GM12878 (cell line): ENCODE data around the gene ITPRIPL2. TPM values are rescaled to one million over a fixed set of nuclear protein-coding genes. Genes with fewer than 3 reads are reported as not detected.
A peak's percentile ranks its signal among the peaks of the same experiment; 100 is the strongest.

ENCODE experiments used
- ATAC-seq: fragments of 200-7000 bp; cut with Tn5 transposase; 3 replicates; pipeline ENCODE4 v1.9.1; 2020; ENCODE audit warnings: mild to moderate bottlenecking, moderate library complexity
- BruUV-seq: library from RNA; stranded (reverse); fragments of 400-500 nt; replicated peaks from 2 replicates; lab custom pipeline; 2021; lab: Mats Ljungman, UMichigan
- CTCF ChIA-PET: fragments of 300-600 bp; sonication (Branson Sonifier 250); formaldehyde crosslinking; extraction: SDS; loops from one replicate; lab custom pipeline; 2021; ENCODE audit warnings: inconsistent platforms; lab: Yijun Ruan, JAX
- POLR2A ChIA-PET: fragments of 350-600 bp; formaldehyde crosslinking; extraction: SDS; loops from one replicate; lab custom pipeline; 2021; ENCODE audit warnings: inconsistent platforms; lab: Charles Lee
- RAD21 ChIA-PET: fragments of 300-600 bp; sonication (Branson Sonifier 250); formaldehyde crosslinking; loops from one replicate; lab custom pipeline; 2023; ENCODE audit warnings: antibody characterized with exemption; ENCODE audit not compliant: unreplicated experiment; lab: Charles Lee
- SMC1A ChIA-PET: fragments of 300-600 bp; sonication (Branson Sonifier 250); formaldehyde crosslinking; loops from one replicate; lab custom pipeline; 2023; ENCODE audit not compliant: unreplicated experiment, uncharacterized antibody; lab: Charles Lee
- DNase-seq: peaks from one replicate; pipeline ENCODE4 v3.0.0-alpha.2; 2011; ENCODE audit warnings: low read depth, low spot score
- FAIRE-seq: peaks from 3 replicates; lab custom pipeline; 2011; peaks lifted over from hg19 to GRCh38; lab: Jason Lieb, UNC
- H2AFZ ChIP-seq: 2 replicates; pipeline ENCODE4 v1.6.0; 2011; ENCODE audit warnings: low read depth, low read length, control low read depth; ENCODE audit not compliant: control insufficient read depth
- H3K27ac ChIP-seq: 2 replicates; pipeline ENCODE4 v1.5.1; 2011; ENCODE audit warnings: control low read depth; ENCODE audit not compliant: control insufficient read depth, insufficient read depth
- H3K27me3 ChIP-seq, 2 experiments: replicated peaks in 1 of 2; 2 replicates each; pipeline versions ENCODE4 v1.6.0 to v1.6.1; 2011; ENCODE audit warnings: low read length in 1 of 2; ENCODE audit not compliant: control insufficient read depth in 2 of 2, insufficient read depth in 2 of 2
- H3K36me3 ChIP-seq, 2 experiments: 2 replicates each; pipeline ENCODE4 v1.5.1; 2011; ENCODE audit warnings: low read length in 1 of 2; ENCODE audit not compliant: control insufficient read depth in 2 of 2, insufficient read depth in 2 of 2
- H3K4me1 ChIP-seq: 2 replicates; pipeline ENCODE4 v1.6.1; 2011; ENCODE audit warnings: mild to moderate bottlenecking, low read length, moderate library complexity, mixed read lengths; ENCODE audit not compliant: control insufficient read depth, insufficient read depth
- H3K4me2 ChIP-seq: 2 replicates; pipeline ENCODE4 v1.6.0; 2011; ENCODE audit warnings: control low read depth; ENCODE audit not compliant: control insufficient read depth, insufficient read depth
- H3K4me3 ChIP-seq: fragments of 200-600 bp; sonication (generic); 2 replicates; pipeline ENCODE4 v1.5.1; 2016
- H3K79me2 ChIP-seq: 2 replicates; pipeline ENCODE4 v1.6.0; 2011; ENCODE audit warnings: low read length; ENCODE audit not compliant: control insufficient read depth, insufficient read depth
- H3K9ac ChIP-seq: 2 replicates; pipeline ENCODE4 v1.8.0; 2011; ENCODE audit warnings: low read length, control low read depth, mixed read lengths; ENCODE audit not compliant: control insufficient read depth, insufficient read depth
- H3K9me3 ChIP-seq: replicated peaks from 3 replicates; pipeline ENCODE4 v1.5.1; 2011; ENCODE audit warnings: mild to moderate bottlenecking, low read length; ENCODE audit not compliant: control insufficient read depth, insufficient read depth
- H4K20me1 ChIP-seq: 2 replicates; pipeline ENCODE4 v1.6.0; 2011; ENCODE audit not compliant: control insufficient read depth, insufficient read depth
- ATF2 ChIP-seq: IDR thresholded peaks from 2 replicates; pipeline ENCODE4 v1.6.1; 2012; ENCODE audit warnings: low read length, inconsistent platforms
- BMI1 ChIP-seq: fragments of 450-650 bp; IDR thresholded peaks from 2 replicates; pipeline ENCODE4 v1.6.1; 2016; ENCODE audit warnings: mild to moderate bottlenecking, moderate library complexity, borderline replicate concordance
- E4F1 ChIP-seq: fragments of 450-650 bp; IDR thresholded peaks from 2 replicates; pipeline ENCODE4 v1.6.1; 2018; ENCODE audit warnings: borderline replicate concordance, mild to moderate bottlenecking; ENCODE audit not compliant: partially characterized antibody
- FOS ChIP-seq: IDR thresholded peaks from 3 replicates; pipeline ENCODE4 v1.6.1; 2011; ENCODE audit warnings: borderline replicate concordance; ENCODE audit not compliant: insufficient read length; ENCODE audit errors: extremely low read depth
- GABPA ChIP-seq: IDR thresholded peaks from 2 replicates; pipeline ENCODE4 v1.6.1; 2014; ENCODE audit warnings: antibody characterized with exemption, low read depth, mild to moderate bottlenecking, inconsistent platforms
- HSF1 ChIP-seq: fragments of 150-350 bp; IDR thresholded peaks from 2 replicates; pipeline ENCODE4 v1.6.1; 2014; ENCODE audit warnings: mild to moderate bottlenecking, low read depth, low read length
- IRF3 ChIP-seq: fragments of 450-650 bp; IDR thresholded peaks from 2 replicates; pipeline ENCODE4 v1.6.1; 2014; ENCODE audit warnings: mild to moderate bottlenecking
- NBN ChIP-seq: fragments of 450-650 bp; IDR thresholded peaks from 2 replicates; pipeline ENCODE4 v1.6.1; 2016
- PKNOX1 ChIP-seq: fragments of 450-650 bp; IDR thresholded peaks from 2 replicates; pipeline ENCODE4 v1.6.1; 2016; ENCODE audit warnings: mild to moderate bottlenecking
- USF1 ChIP-seq: IDR thresholded peaks from 2 replicates; pipeline ENCODE4 v1.6.1; 2011; ENCODE audit warnings: borderline replicate concordance, low read depth, mild to moderate bottlenecking, moderate library complexity, mixed read lengths, low read length; ENCODE audit not compliant: insufficient read depth; ENCODE audit errors: extremely low read length
- ZBED1 ChIP-seq: IDR thresholded peaks from 2 replicates; pipeline ENCODE4 v1.6.1; 2016; ENCODE audit warnings: borderline replicate concordance
- ZNF384 ChIP-seq: IDR thresholded peaks from 2 replicates; pipeline ENCODE4 v1.6.1; 2012; ENCODE audit warnings: low read depth, mild to moderate bottlenecking, low read length, improper control_type of control experiment, borderline replicate concordance
- WGBS: methylation state at CpG from one replicate; pipeline ENCODE4 v1.1.6; 2016; ENCODE audit warnings: low lambda C conversion rate; ENCODE audit not compliant: insufficient replicate concordance, insufficient coverage; ENCODE audit errors: missing lambda C conversion rate; 5-methylcytosine and 5-hydroxymethylcytosine counted together
- in situ Hi-C: fragments of 300-500 bp; cut with MboI; formaldehyde crosslinking; loops from 9 replicates; pipeline ENCODE4 v1.14.3; 2018; ENCODE audit warnings: mixed read lengths
- intact Hi-C: fragments of 100-400 bp; cut with micrococcal nuclease; formaldehyde crosslinking; loops from one replicate; pipeline ENCODE4 v1.14.2; 2022; ENCODE audit not compliant: unreplicated experiment
- polyA plus RNA-seq, 11 experiments: library from polyadenylated mRNA; depleted of rRNA in 4 of 11; unstranded in 6 of 11; stranded (reverse) in 5 of 11; fragments of >200 nt; fragmentation: Nextera tagmentation in 4 of 11; fragmentation: Illumina TruSeq in 1 of 11; extraction: Ambion mirVana in 4 of 11; extraction: Trizol in 1 of 11; gene quantifications; 1 replicate in 1 of 11; 2 replicates in 10 of 11; pipeline versions ENCODE4 v1.2.1 to v1.2.3, GENCODE V29; 2011 to 2016; ENCODE audit warnings: inconsistent platforms in 2 of 11, missing spikeins in 2 of 11, low read depth in 1 of 11
- total RNA-seq, 4 experiments: library from RNA; depleted of rRNA in 3 of 4; stranded (reverse); fragments of >200 nt in 3 of 4; fragmentation: Illumina TruSeq in 1 of 4; extraction: Trizol in 1 of 4; gene quantifications; 2 replicates each; pipeline versions ENCODE4 v1.2.1 to v1.2.3, GENCODE V29; 2013 to 2021

ITPRIPL2 gene
- total and polyA plus RNA-seq, 10 of the 15 experiments (the other 5 are each of a cell fraction or from before 2014, with no cell fraction given): 0.48 to 14.3 (median 3.5) TPM

GRCh38 chr16:19067349-19068236 lies 46.2 kb upstream of the ITPRIPL2 start, which contains the start of gene COQ7:
Gene COQ7, plus strand, starts transcription at chr16:19067614. Its CDS starts 51 bp downstream, at chr16:19067665.
- DNase-seq (peak; percentile 96), ATAC-seq (peak; percentile 94), FAIRE-seq (peak; percentile 99)
- Histone ChIP-seq H4K20me1 (no peaks in the 10 kb centered on the region), H3K27ac (peak within 1 kb of the TSS; percentile 99), H3K9ac (peak within 1 kb of the TSS; percentile 94), H3K4me3 (peak within 1 kb of the TSS; percentile 95), H2AFZ (peak within 1 kb of the TSS; percentile 93), H3K9me3 (no peaks in the 10 kb centered on the region), H3K4me2 (peak within 1 kb of the TSS; percentile 66), H3K4me1 (no peaks in the 10 kb centered on the region; the same call in 1 of the 2 replicates), H3K36me3 (no peaks in the 10 kb centered on the region; a peak in 2 of 4 replicates), H3K79me2 (no peaks in the 10 kb centered on the region; the same call in 1 of the 2 replicates), H3K27me3 (no peaks in the 10 kb centered on the region)
- RAD21 ChIA-PET: interaction anchor here (0.7 to 1.0 kb wide), 2 partner anchors 18 to 267 kb away, joined by 4 to 6 read pairs; partner anchors contain the start of gene ARL6IP1
- intact Hi-C loops: loop anchor here (5.0 kb wide), 2 partner anchors 275 to 455 kb away; partner anchors contain the start of genes CCP110, GDE1 and RPS15A
- in situ Hi-C loops: no loop called here
- CTCF ChIA-PET: interaction anchor here (0.7 to 1.3 kb wide), 4 partner anchors 9 to 491 kb away, joined by 4 to 5 read pairs (median 4); no protein-coding TSS in a partner anchor
- POLR2A ChIA-PET: interaction anchor here (0.5 to 1.9 kb wide), 8 partner anchors 9 to 267 kb away, joined by 3 to 11 read pairs (median 3); no protein-coding TSS in a partner anchor
- SMC1A ChIA-PET: no interaction called here
- BruUV-seq: TSS peak; percentile 83
- WGBS: under 1% methylated on average over 68 of the region's 68 CpGs
- TF ChIP-seq ZNF384 (peak; percentile 16; the same call in 1 of the 2 replicates), USF1 (peak; percentile 65), FOS (peak; percentile 89), GABPA (peak; percentile 81), E4F1 (peak; percentile 74), ZBED1 (no peak), PKNOX1 (peak; percentile 99), ATF2 (0 out of 2 replicates have a peak, but pooled peaks have one; percentile 29), NBN (peak; percentile 94), IRF3 (peak; percentile 89), BMI1 (peak; percentile 91), HSF1 (no peak)
